GM10248 (cell line): ENCODE measurements around the gene AFDN.
A peak's percentile ranks its signal among the peaks of the same experiment; 100 is the strongest.

Experiments
- CTCF ChIA-PET: fragments of 300-600 bp; sonication (Branson Sonifier 250); formaldehyde crosslinking; extraction: SDS; loops from one replicate; lab custom pipeline; 2021; ENCODE audit warnings: antibody characterized with exemption; lab: Yijun Ruan, JAX
- POLR2A ChIA-PET: fragments of 350-650 bp; sonication (Branson Sonifier 250); formaldehyde crosslinking; extraction: SDS; loops from one replicate; lab custom pipeline; 2020; ENCODE audit warnings: antibody characterized with exemption; lab: Yijun Ruan, JAX
- DNase-seq: peaks from one replicate; pipeline ENCODE4 v3.0.0; 2012; ENCODE audit errors: extremely low spot score
- CTCF ChIP-seq: IDR thresholded peaks from 2 replicates; pipeline ENCODE4 v1.5.1; 2012; ENCODE audit warnings: mild to moderate bottlenecking, low read depth; ENCODE audit errors: extremely low read depth, missing control alignments, control extremely low read depth

Gene AFDN

GRCh38 chr6:167826896-167827582 is at the start of gene AFDN:
TSS of gene AFDN (plus strand) at chr6:167826911. CDS start at chr6:167827133, 222 bp downstream.
- TF ChIP-seq CTCF: no peak
- DNase-seq: peak; percentile 74
- ChIA-PET CTCF (interaction anchor here (2.0 kb wide), 1 partner anchor 16 kb away, joined by 11 read pairs; no protein-coding TSS in a partner anchor), POLR2A (no interaction called here)

GRCh38 chr6:167778497-167779128 is 48.1 kb upstream of the AFDN start:
- CTCF ChIA-PET: no interaction called here
- POLR2A ChIA-PET: no interaction called here
- TF ChIP-seq CTCF: no peak
- no peak for DNase-seq

- CTCF ChIA-PET: interaction anchor here (0.8 to 1.3 kb wide), 2 partner anchors 8 to 9 kb away, joined by 3 read pairs; no protein-coding TSS in a partner anchor
- POLR2A ChIA-PET: no interaction called here
- TF ChIP-seq CTCF: no peak
- no peak for DNase-seq
Observed at GRCh38 chr6:167779129-167779992, 47.4 kb upstream of the AFDN start.

GRCh38 chr6:167779993-167780655 is 46.6 kb upstream of the AFDN start:
- TF ChIP-seq CTCF: no peak
- ChIA-PET CTCF (interaction anchor here (0.8 to 1.3 kb wide), 2 partner anchors 9 to 10 kb away, joined by 3 read pairs; no protein-coding TSS in a partner anchor), POLR2A (no interaction called here)
- DNase-seq: no peak

- CTCF ChIA-PET: interaction anchor here (1.3 kb wide), 1 partner anchor 11 kb away, joined by 4 read pairs; no protein-coding TSS in a partner anchor
- DNase-seq: no peak
- POLR2A ChIA-PET: no interaction called here
- no peak for TF ChIP-seq CTCF
Observed at GRCh38 chr6:167781066-167781767, 45.5 kb upstream of the AFDN start.
